Heart left ventricle (tissue), 16 donors: ENCODE results near the gene NDUFV1. TPM values are rescaled to one million over a fixed set of nuclear protein-coding genes. Genes with fewer than 3 reads are reported as not detected.

Experiments
- ATAC-seq, 4 donors: fragments of 200-7000 bp; cut with Tn5 transposase; one replicate each; pipeline ENCODE4 v1.9.1; 2020 to 2022; ENCODE audit warnings: moderate library complexity in 4 of 4, mild to moderate bottlenecking in 3 of 4, moderate number of reproducible peaks in 1 of 4
- DNase-seq, 5 donors: peaks; one replicate each; pipeline ENCODE4 v3.0.0-alpha.2; 2020
- H3K27ac ChIP-seq, 12 donors: fragments of 200-600 bp; sonication (generic) in 4 of 12; one replicate each; pipeline versions ENCODE4 v1.5.0 to v1.8.0; 2016 to 2022; ENCODE audit warnings: mild to moderate bottlenecking in 2 of 12
- H3K27me3 ChIP-seq, 9 donors: fragments of 200-600 bp; sonication (generic) in 2 of 9; one replicate each; pipeline versions ENCODE4 v1.5.1 to v1.8.0; 2016 to 2022; ENCODE audit warnings: mild to moderate bottlenecking in 3 of 9
- H3K36me3 ChIP-seq, 9 donors: fragments of 200-600 bp; sonication (generic) in 2 of 9; one replicate each; pipeline versions ENCODE4 v1.5.0 to v1.8.0; 2018 to 2022; ENCODE audit warnings: mild to moderate bottlenecking in 2 of 9
- H3K4me1 ChIP-seq, 12 donors: fragments of 200-600 bp; sonication (generic) in 4 of 12; one replicate each; pipeline versions ENCODE4 v1.5.0 to v1.8.0; 2016 to 2022; ENCODE audit warnings: mild to moderate bottlenecking in 3 of 12
- H3K4me3 ChIP-seq, 12 donors: fragments of 200-600 bp; sonication (generic) in 4 of 12; one replicate each; pipeline versions ENCODE4 v1.5.0 to v1.8.0; 2017 to 2022; ENCODE audit warnings: mild to moderate bottlenecking in 9 of 12, moderate library complexity in 4 of 12
- H3K9me3 ChIP-seq, 12 donors: fragments of 200-600 bp; sonication (generic) in 4 of 12; one replicate each; pipeline versions ENCODE4 v1.5.0 to v1.8.0; 2016 to 2022; ENCODE audit warnings: mild to moderate bottlenecking in 1 of 12
- POLR2A ChIP-seq, 2 donors: fragments of 450-650 bp; IDR thresholded peaks; one replicate each; pipeline ENCODE4 v1.6.1; 2017; ENCODE audit warnings: antibody characterized with exemption in 2 of 2, mild to moderate bottlenecking in 2 of 2, moderate library complexity in 2 of 2
- WGBS, 4 donors: extraction: QIAGEN DNeasy Blood & Tissue Kit in 2 of 4; methylation state at CpG; one replicate each; pipeline versions ENCODE4 v1.1.5 to v1.1.7; 2013 to 2018; 5-methylcytosine and 5-hydroxymethylcytosine counted together
- intact Hi-C, 10 donors: fragments of 100-400 bp; cut with DNase I; formaldehyde crosslinking; loops; one replicate each; pipeline versions ENCODE4 v1.11.1 to v1.14.2; 2022
- polyA plus RNA-seq, 2 donors: library from polyadenylated mRNA; stranded (reverse); fragments of 200-250 nt; gene quantifications; one replicate each; pipeline ENCODE4 v1.2.3, GENCODE V29; 2013
- total RNA-seq, 9 donors: library from RNA; depleted of rRNA in 2 of 9; stranded (reverse); fragments of >200 nt in 2 of 9; fragmentation: NEBNext Ultra II Directional in 3 of 9; extraction: Animal tissue kit (Norgen Biotek cat#: 25700) in 3 of 9; gene quantifications; one replicate each; pipeline versions ENCODE4 v1.1.0 to v1.2.4, GENCODE V29; 2016 to 2023
- TF ChIP-seq, protein P1 (sequence below), 12 donors: fragments of 200-600 bp; sonication (generic) in 4 of 12; IDR thresholded peaks; one replicate each; pipeline versions ENCODE4 v1.5.0 to v1.8.0; 2018 to 2022; ENCODE audit warnings: antibody characterized with exemption in 12 of 12, mild to moderate bottlenecking in 5 of 12
- donor health status: ischemic (EF 13 %, LVEDD 7.1; RV severe dilation, severe dysfunction).
- donor health status: healthy with polysubstance abuse.
- donor health status: DM: no; HTN: yes; CAD: no.
- donor health status: DM: no; HTN: no; CAD: no.
- donor health status: ischemic (EF 25% LVEDD 6.9; RV normal size, moderate dysfunction).
- donor health status: ischemic (EF 25% LVEDD 5.7; RV mildly dilated, moderate dysfunction).
- donor health status: healthy.
- donor health status: DM: yes; HTN: yes; CAD: no.
- donor health status: ischemic (EF 35%, LVEDD 5.7; RV mildly dilated, moderate dysfunction).
- donor health status: nonischemic (EF 11% LVEDD 7.7; RV severe dilation, severe dysfunction).
- donor health status: DM: yes; HTN: yes; CAD: no.
- donor health status: PGD.
- donor health status: ischemic (EF 29% LVEDD 5.4; RV normal size, mild dysfunction).
- donor health status: nonischemic (EF 23%, LVEDD 6.1; RV moderate dilation, normal function).

The NDUFV1 gene
- total and polyA plus RNA-seq, 11 donors, result 340 to 897 (median 540) TPM

DNA sequence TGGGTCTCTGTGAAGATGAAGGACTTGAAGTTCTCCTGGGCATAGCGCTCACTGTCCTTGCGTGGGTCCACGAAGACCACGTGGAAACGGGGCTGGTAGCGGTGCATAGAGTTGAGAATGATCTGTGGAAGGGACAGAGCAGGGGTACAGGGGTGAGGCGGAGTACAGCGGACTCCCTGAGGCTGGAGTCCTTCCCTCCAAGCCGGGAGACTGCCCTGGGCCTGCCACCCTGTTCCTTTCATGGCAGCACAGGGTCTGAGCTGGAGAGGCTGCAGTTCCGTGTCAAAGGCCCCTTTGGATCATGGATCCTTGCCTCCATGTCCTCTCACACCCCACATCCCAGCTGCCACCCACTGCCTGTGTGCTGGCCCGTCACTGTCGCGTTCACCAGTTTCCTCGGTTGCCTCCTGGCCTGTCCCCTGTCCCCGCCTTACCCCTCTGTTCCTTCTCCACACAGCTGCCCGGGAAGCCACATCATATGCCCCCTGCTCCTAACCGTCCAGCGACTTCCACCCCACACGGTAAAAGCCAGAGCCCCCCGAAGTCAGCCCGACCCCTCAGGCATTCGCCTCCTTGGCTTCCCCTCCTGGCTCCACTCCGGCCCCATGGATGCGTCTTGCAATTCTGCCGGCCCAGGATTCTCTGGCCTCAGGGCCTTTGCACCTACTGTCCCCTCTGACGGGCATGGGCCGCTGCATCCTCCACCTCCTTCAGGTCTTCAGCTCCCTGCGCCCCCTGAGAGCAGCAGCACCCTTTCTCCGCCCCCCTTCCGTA is 26.4 kb downstream of the NDUFV1 start:
- H3K27ac ChIP-seq, result peak overlapping the region in 3 of 12 donors; percentile 4 to 60 (median 37)
- DNase-seq, result peak in 2 of 5 donors; percentile 27 to 56

DNA sequence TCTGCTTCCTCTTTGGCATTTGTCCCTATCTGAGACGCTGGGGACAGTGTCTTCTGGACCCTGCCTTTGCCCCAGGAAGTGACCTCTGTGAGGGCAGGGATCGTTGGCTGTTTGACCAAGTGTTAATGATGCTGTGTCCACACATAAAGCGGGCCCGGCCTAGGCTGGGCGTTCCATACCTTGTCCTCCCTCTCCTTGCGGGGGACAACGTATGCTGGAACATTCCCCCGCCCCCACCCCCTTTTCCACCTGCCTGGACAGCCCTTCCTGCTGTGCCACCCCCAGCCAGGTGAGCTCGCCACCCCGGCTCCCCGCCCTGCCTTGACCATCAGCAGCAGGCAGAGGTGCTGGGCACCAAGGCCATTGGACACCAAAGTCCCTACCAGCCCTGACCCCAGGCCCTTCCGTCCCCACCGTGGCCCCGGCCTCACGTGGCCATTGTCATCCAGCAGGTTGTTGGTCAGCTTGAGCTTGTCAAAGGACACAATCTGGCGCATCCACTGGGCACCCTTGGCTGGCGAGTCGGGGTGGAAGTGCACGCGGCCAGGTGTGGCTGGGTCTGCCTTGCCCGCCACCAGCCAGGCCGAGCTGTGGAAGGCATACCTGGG is 27.1 kb downstream of the NDUFV1 start:
- H3K4me3 ChIP-seq, result no peak overlapping the region
- WGBS, 4 donors, result 78 to 83% (median 82%) methylated on average over 17 to 22 of the region's 22 CpGs
- no peak for ATAC-seq
- TF ChIP-seq, protein P1, sequence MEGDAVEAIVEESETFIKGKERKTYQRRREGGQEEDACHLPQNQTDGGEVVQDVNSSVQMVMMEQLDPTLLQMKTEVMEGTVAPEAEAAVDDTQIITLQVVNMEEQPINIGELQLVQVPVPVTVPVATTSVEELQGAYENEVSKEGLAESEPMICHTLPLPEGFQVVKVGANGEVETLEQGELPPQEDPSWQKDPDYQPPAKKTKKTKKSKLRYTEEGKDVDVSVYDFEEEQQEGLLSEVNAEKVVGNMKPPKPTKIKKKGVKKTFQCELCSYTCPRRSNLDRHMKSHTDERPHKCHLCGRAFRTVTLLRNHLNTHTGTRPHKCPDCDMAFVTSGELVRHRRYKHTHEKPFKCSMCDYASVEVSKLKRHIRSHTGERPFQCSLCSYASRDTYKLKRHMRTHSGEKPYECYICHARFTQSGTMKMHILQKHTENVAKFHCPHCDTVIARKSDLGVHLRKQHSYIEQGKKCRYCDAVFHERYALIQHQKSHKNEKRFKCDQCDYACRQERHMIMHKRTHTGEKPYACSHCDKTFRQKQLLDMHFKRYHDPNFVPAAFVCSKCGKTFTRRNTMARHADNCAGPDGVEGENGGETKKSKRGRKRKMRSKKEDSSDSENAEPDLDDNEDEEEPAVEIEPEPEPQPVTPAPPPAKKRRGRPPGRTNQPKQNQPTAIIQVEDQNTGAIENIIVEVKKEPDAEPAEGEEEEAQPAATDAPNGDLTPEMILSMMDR (IDR thresholded peaks at IDR 0.05), result no peak
- intact Hi-C loops, result loop anchor here in 2 of 10 donors (10.0 kb wide), 2 partner anchors 161 to 171 kb away; no protein-coding TSS in a partner anchor
- peak in 1 of 5 donors; percentile 25 for DNase-seq
- no peaks in the 10 kb centered on the region for H3K36me3 ChIP-seq
- H3K27ac ChIP-seq, result no peak overlapping the region
- H3K27me3 ChIP-seq, result peaks cover 0 to under 1% (median 0%) of the 10 kb centered on the region in 9 donors
- peaks cover 0 to 28% (median 13%) of the 10 kb centered on the region in 12 donors for H3K4me1 ChIP-seq
- no peaks in the 10 kb centered on the region for H3K9me3 ChIP-seq

More for the DNA sequence above, 26.4 kb downstream of the NDUFV1 start:
- Histone ChIP-seq H3K27me3 (no peaks in the 10 kb centered on the region), H3K4me1 (peaks cover 0 to 32% (median 14%) of the 10 kb centered on the region in 12 donors), H3K9me3 (no peaks in the 10 kb centered on the region), H3K4me3 (no peak overlapping the region), H3K36me3 (no peaks in the 10 kb centered on the region)
- ATAC-seq, result no peak
- intact Hi-C loops, result loop anchor here in 2 of 10 donors (10.0 kb wide), 2 partner anchors 162 to 172 kb away; no protein-coding TSS in a partner anchor
- no peak for TF ChIP-seq POLR2A (IDR thresholded peaks at IDR 0.05)
- TF ChIP-seq, protein P1 (IDR thresholded peaks at IDR 0.05), result no peak
- 89 to 93% (median 93%) methylated on average over 22 to 30 of the region's 30 CpGs for WGBS, 4 donors

DNA sequence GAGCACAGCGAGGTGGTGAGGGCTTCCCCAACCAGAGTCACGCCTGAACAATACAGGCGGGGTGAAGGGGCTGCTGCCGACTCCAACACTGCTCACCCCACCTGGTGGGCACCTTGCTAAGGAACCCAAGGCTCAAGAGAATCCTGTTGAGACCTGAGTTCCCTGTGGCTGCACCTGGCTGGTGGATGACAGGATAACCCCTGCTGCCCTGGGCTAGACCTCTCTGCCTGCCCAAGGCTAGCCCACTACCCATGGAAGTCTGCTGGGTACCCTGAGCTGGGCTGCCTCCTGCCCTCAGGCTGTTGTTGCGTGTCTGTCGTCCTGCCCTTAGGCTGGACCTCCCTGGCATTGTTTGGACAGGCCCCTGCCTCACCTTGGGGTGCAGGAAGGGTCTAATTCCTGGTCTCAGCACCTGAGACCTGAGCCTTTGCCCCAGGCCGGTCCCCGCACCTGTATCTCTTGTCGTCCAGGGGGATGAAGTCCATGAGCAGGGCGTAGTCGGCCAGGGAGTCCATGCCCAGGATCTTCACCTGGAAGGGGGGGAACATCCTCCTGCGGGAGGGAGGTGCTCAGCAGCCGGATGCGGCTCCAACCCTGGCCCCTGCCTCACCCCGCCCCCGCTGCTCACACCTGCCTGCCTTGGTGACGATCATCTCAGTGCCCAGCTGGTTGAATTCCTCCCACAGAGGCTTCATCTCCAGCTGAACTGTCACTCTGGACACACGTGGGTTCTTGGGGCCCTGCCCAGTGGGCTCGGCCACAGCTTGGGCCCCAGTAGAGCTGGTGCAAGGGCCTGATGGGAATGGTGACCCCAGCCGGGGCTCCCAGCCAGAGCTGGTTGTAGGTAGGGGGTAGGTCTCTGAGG is 27.9 kb downstream of the NDUFV1 start:
- ATAC-seq (no peak), DNase-seq (peak in 1 of 5 donors; percentile 54)
- no peaks in the 10 kb centered on the region for H3K36me3 ChIP-seq

More for the DNA sequence above, 27.9 kb downstream of the NDUFV1 start:
- no peak overlapping the region for H3K4me3 ChIP-seq
- TF ChIP-seq, protein P1 (IDR thresholded peaks at IDR 0.05), result no peak
- TF ChIP-seq POLR2A (IDR thresholded peaks at IDR 0.05), result no peak
- H3K9me3 ChIP-seq, result no peaks in the 10 kb centered on the region
- no peak overlapping the region for H3K27ac ChIP-seq
- peaks cover 0 to 7% (median 0%) of the 10 kb centered on the region in 9 donors for H3K27me3 ChIP-seq
- peaks cover 0 to 20% (median 7%) of the 10 kb centered on the region in 12 donors for H3K4me1 ChIP-seq
- intact Hi-C loops, result loop anchor here in 2 of 10 donors (10.0 kb wide), 2 partner anchors 160 to 170 kb away; no protein-coding TSS in a partner anchor
- WGBS, 4 donors, result 76 to 87% (median 83%) methylated on average over 13 to 20 of the region's 20 CpGs
